PC-9 (cell line): Measurements from ENCODE around the gene DSTN.

Source experiments
- CTCF ChIP-seq: fragments of 200-600 bp; sonication (generic); conservative IDR thresholded peaks from 2 replicates; pipeline ENCODE4 v1.6.1; 2017; ENCODE audit warnings: mixed run types, antibody characterized with exemption, mild to moderate bottlenecking, moderate library complexity
- EZH2 ChIP-seq: fragments of 200-600 bp; sonication (generic); IDR thresholded peaks from 2 replicates; pipeline ENCODE4 v1.8.0; 2017; ENCODE audit warnings: antibody characterized with exemption, low read depth

GRCh38 chr20:17524560-17524959, 45.3 kb upstream of the DSTN start:
- TF ChIP-seq CTCF: no peak
- TF ChIP-seq EZH2: no peak
